ENCODE data around the gene KCNJ13.

KCNJ13 gene

DNA sequence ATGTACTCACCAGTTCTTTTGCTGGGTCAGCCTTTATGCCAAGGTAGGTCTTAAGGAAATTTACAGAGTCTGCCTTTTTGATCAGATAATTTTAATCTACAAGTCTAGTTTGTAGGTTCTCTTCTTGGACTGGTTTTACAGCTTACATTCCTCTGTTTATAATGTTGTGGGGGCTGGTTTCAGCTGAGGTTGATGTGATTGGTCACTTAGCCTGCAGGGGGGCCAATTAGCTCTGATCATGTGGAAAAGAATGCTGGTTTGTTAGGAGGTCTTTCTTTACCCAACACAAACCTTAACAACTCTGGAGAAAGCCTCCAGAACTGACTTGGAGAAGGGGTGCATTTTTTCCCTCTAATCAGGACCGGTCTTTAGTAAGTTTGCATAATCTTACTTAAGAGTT is at the start of gene KCNJ13:
Gene KCNJ13, minus strand, starts transcription at position 131 of the 400 bp plus-strand sequence. CDS start 5,203 bp downstream, outside the sequence.
- no peak for DNase-seq (ENCODE audit: low read depth)

DNA sequence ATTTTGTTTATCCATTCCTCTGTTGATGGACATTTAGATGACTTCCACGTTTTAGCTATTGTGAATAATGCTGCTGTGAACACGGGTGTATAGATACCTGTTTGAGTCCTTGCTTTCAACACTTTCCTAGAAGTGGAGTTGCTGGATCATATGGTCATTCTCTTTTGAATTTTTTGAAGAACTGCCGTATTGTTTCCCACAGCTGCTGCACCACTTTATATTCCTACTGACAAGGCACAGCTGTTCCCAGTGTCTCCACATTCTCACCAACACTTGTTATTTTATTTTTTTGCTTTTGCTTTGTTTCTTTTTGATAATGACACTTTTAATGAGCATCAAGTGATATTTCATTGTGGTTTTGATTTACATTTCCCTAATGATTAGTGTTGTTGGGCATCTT is 41.4 kb upstream of the KCNJ13 start:
- no peak for DNase-seq (ENCODE audit: low read depth)

- no peak for DNase-seq (ENCODE audit: low read depth)
Measured at GRCh38 chr2:232816657-232817056, 40.3 kb upstream of the KCNJ13 start.

DNA sequence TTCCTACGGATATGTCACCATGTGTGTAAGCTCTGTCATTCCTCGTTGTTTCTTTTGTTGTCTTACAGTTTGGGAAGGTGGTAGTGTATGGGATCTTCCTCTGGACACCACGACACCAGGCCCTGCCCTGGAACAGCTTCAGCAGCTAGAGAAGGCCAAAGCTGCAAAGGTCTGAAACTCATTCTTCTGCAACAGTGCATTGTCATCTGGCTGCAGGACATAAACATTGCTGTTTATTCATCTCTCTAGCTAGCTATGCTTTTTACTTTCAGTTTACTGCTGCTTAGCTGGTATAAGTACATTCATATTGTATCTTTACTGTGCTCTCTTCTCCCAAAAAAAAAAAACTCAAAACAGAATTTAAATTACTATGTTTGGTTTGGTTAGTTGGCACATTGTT is 39.2 kb upstream of the KCNJ13 start:
- DNase-seq (ENCODE audit: low read depth), result no peak

DNA sequence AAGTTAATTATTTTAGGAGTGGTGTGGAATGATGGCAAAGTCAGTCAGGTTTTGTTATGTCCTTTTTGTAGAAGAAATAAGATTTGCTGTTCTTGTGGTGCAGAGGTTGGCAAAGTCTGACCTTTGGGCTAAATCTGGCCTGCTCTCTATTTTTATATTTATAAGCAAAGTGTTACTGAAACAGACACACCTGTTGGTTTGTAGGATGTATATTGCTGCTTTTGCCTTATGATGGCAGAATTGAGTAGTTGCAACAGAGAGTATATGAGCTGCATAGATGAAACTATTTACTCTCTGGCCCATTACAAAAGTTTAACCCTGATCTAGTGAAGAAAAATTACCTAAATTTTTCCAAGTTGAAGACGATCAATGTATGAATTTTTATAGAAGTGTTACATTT is 34.1 kb upstream of the KCNJ13 start:
- no peak for DNase-seq (ENCODE audit: low read depth)

DNA sequence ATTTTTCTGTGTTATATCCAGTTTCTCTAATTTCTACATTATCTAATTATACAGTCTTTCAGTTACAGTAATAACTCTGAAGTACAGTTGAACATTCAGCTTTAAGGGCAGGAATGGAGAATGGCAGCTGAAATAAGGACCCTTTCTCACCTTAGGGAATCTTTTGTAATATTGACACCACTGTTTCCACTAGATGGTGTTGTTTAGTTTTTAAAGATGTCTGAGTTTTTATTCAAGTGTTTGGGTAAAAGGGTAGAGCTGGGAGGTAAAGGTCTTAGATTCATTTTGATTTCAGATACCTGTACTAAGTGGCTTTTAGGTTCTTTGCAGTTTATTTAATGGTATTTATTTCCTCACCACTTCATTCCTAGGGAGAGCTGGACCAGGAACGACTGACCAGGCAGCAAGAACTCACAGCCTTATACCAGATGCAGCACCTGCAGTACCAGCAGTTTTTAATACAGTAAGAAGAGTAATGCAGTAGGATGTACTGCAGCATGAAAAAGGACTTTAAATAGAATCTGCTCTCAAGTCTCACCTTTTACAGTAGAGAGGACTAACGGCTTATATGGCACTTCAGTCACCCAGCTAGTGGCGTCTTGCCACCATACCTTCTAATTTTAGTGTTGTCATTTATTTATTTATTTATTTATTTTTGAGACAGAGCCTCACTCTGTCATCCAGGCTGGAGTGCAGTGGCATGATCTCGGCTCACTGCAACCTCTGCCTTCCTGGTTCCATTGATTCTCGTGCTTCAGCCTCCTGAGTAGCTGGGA is 33.2 kb upstream of the KCNJ13 start:
- DNase-seq (ENCODE audit: low read depth), result no peak

- DNase-seq (ENCODE audit: low read depth), result no peak
Measured at GRCh38 chr2:232802091-232802490, 25.7 kb upstream of the KCNJ13 start.

- no peak for DNase-seq (ENCODE audit: low read depth)
Measured at GRCh38 chr2:232800166-232800565, 23.8 kb upstream of the KCNJ13 start.

DNA sequence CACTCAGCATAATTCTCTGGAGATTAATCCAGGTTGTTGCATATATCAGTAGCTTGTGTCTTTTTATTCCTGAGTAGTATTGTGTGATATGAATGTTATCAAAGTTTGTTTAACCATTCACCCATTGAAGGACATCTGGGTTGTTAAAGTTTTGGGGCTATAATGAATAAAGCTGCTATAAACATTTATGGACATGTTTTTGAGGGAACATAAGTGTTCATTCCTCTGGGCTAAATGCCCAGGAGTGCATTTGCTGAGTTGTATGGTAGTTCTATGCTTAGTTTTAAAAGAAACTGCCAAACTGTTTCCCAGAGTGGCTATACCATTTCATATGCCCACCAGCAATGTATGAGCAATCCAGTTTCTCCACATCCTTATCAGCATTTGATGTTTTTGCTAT is 21.8 kb upstream of the KCNJ13 start:
- no peak for DNase-seq (ENCODE audit: low read depth)

DNA sequence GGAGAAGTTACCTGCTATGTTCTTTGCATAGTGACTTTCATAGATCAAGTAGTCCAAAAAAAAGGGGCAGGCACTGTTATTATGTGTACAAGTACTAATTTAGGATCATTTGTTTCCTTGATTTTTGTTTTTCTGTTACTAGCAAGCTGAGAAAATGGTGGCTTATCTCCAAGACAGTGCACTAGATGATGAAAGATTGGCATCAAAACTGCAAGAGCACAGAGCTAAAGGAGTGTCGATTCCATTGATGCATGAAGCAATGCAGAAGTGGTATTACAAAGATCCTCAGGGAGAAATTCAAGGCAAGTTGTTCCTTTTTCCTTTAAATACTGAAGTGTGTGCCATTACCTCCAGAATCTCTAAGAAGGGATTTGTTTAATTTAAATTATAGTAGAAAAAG is 19.6 kb upstream of the KCNJ13 start:
- no peak for DNase-seq (ENCODE audit: low read depth)

DNA sequence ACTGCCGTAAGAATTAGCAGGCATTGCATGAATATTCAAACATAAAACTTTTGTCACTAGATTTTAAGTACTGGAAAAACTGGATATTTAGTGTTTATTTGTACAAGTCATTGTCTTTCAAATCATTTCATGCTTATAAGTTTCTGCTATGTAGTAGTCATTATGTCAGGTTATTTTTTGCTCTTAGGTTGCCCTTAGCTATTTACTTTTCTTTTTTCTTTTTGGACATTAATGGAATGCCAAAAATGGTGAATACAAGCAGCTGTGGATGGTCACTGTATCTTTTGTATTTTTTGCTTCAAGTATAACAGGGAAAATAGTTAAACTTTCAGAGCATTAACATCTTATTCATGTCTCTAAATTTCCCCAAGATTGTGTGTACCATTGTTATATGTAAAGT is 18.6 kb upstream of the KCNJ13 start:
- DNase-seq (ENCODE audit: low read depth), result no peak

DNA sequence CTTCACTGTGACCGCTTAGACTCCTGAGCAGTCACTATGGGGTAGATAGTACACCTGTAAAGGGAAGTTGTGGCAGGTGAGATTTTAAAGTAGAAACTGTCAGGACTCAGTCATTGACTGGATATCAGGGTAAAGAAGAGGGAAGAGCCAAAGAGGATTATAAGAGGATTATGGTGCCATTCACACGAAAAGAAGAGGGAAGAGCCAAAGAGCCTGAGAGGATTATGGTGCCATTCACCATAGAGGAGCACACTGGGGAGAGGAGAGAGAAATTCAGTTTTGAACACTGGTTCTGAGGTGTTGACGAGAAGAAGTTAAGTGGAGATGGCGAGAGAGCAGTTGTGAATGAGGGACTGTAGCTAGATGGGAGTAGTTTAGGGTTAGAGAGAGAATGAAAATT is 16.9 kb upstream of the KCNJ13 start:
- no peak for DNase-seq (ENCODE audit: low read depth)

GRCh38 chr2:232791518-232791917 is 15.2 kb upstream of the KCNJ13 start:
- no peak for DNase-seq (ENCODE audit: low read depth)

GRCh38 chr2:232789082-232789481 is 12.7 kb upstream of the KCNJ13 start:
- no peak for DNase-seq (ENCODE audit: low read depth)

- no peak for DNase-seq (ENCODE audit: low read depth)
Measured at GRCh38 chr2:232787806-232788205, 11.4 kb upstream of the KCNJ13 start.

DNA sequence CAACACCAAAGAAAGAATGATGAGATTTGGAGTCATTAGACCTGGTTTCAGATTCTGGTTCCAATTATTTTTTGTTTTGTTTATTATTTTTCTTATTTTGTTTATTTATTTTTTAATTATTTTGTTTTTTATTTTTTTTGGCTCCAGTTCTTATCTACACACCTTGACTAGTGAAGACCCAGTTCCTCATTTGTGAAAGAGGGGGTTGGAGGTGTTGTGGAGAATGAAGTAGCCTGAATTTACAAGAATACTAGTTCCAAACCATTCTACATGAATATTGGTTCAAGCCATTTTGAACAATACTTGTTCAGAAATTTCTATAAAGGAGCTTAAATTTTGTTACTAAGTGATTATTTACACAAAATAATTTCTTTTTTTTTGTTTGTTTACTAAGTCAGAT is 6.9 kb upstream of the KCNJ13 start:
- DNase-seq (ENCODE audit: low read depth), result no peak

- peak; percentile 13 for DNase-seq (ENCODE audit: low read depth)
Measured at GRCh38 chr2:232781765-232782164, 5.4 kb upstream of the KCNJ13 start.

GRCh38 chr2:232779934-232780333 is 3.6 kb upstream of the KCNJ13 start:
- DNase-seq (ENCODE audit: low read depth), result no peak

- no peak for DNase-seq (ENCODE audit: low read depth)
Measured at GRCh38 chr2:232779465-232779864, 3.1 kb upstream of the KCNJ13 start.

GRCh38 chr2:232777276-232777675 is 911 bp upstream of the KCNJ13 start:
- DNase-seq (ENCODE audit: low read depth), result no peak

GRCh38 chr2:232773815-232774214 is 2.5 kb downstream of the KCNJ13 start:
- DNase-seq (ENCODE audit: low read depth), result no peak

- no peak for DNase-seq (ENCODE audit: low read depth)
Measured at GRCh38 chr2:232772531-232772930, 3.8 kb downstream of the KCNJ13 start.

- no peak for DNase-seq (ENCODE audit: low read depth)
Measured at GRCh38 chr2:232771870-232772269, 4.5 kb downstream of the KCNJ13 start.

DNA sequence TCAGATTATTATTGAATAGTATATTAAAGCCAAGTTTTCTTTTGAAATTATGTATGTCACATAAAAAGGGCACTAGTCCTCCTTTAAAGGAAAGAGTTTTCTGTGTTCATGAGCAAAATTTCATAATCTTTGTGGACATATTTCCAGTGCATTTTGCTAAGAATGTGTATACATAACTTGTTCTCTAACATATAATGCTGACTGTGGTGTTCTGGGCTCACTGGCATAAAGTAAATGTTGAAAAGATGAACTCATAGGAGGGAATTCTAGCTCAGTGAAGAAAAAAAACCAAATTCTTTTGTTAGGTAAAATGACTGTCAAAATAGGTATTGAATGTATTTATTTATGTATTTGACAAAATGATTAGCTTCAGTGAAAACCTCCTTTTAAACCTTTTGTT is 6.2 kb downstream of the KCNJ13 start:
- DNase-seq (ENCODE audit: low read depth), result no peak

All from stimulated activated CD4-positive, alpha-beta T cell treated with anti-CD3 and anti-CD28 coated beads, Interleukin-2, amount 100 ng/mL, for 4 hours (primary cell).